PC-3 (cell line): Measurements from ENCODE around the gene DNMT3L.
"Not testable (repeated sequence)": the region's sequence is repeated elsewhere in the genome, so short reads cannot be mapped to it uniquely, and the experiment has no call there.

Source experiments
- CTCF ChIP-seq: fragments of 300-600 bp; sonication (generic); conservative IDR thresholded peaks from 2 replicates; pipeline ENCODE4 v1.5.1; 2017; ENCODE audit warnings: antibody characterized with exemption, low read depth, mild to moderate bottlenecking, low read length
- EZH2 ChIP-seq: fragments of 300-600 bp; sonication (generic); IDR thresholded peaks from one replicate; pipeline ENCODE4 v1.6.1; 2017; ENCODE audit warnings: antibody characterized with exemption, mild to moderate bottlenecking, low read length; ENCODE audit not compliant: unreplicated experiment
- EZH2phosphoT487 ChIP-seq: fragments of 300-600 bp; sonication (generic); IDR thresholded peaks from 2 replicates; pipeline ENCODE4 v1.6.1; 2018; ENCODE audit warnings: mild to moderate bottlenecking, antibody characterized with exemption, low read length, borderline replicate concordance

- TF ChIP-seq CTCF, EZH2phosphoT487, EZH2: not testable (repeated sequence)
Measured at GRCh38 chr21:44247904-44248303, 13.8 kb downstream of the DNMT3L start.
